Muscle of back (tissue), 11 donors: ENCODE data around the gene RAB2B. TPM values are rescaled to one million over a fixed set of nuclear protein-coding genes. Genes with fewer than 3 reads are reported as not detected.
"Not testable (repeated sequence)": the region's sequence is repeated elsewhere in the genome, so short reads cannot be mapped to it uniquely, and the experiment has no call there.

ENCODE experiments used
- DNase-seq, 3 donors: peaks; one replicate each; pipeline versions ENCODE4 v3.0.0 to v3.0.0-alpha.2; 2013
- polyA plus RNA-seq, 10 donors: library from polyadenylated mRNA; unstranded; fragments of 120-200 nt; gene quantifications; one replicate each; pipeline ENCODE4 v1.2.1, GENCODE V29; 2013; ENCODE audit not compliant: insufficient read length in 10 of 10

Gene RAB2B
- polyA plus RNA-seq, 10 donors = 19.0 to 29.2 (median 21.8) TPM

- no peak for DNase-seq
These were observed 18.4 kb upstream of the RAB2B start for GRCh38 chr14:21494902-21495762.

GRCh38 chr14:21486640-21487087 is 9.9 kb upstream of the RAB2B start:
- DNase-seq = peak in 1 of 3 donors; percentile 25

- no peak for DNase-seq
These were observed 235 bp downstream of the RAB2B start for GRCh38 chr14:21476523-21476924.

- DNase-seq = no peak
These were observed 814 bp downstream of the RAB2B start for GRCh38 chr14:21475767-21476522.

GRCh38 chr14:21467616-21468015 is 9.1 kb downstream of the RAB2B start:
- DNase-seq = peak in 2 of 3 donors; percentile 19 to 89

GRCh38 chr14:21455912-21456667 is 20.7 kb downstream of the RAB2B start, which contains the start of gene CHD8:
CHD8 (minus strand) TSS chr14:21456123; CDS start chr14:21431643, 24,480 bp downstream.
- peak; percentile 99 to 100 (median 100) for DNase-seq

- DNase-seq = no peak
These were observed 21.2 kb downstream of the RAB2B start for GRCh38 chr14:21455592-21455911.

GRCh38 chr14:21454843-21455544 is 21.8 kb downstream of the RAB2B start:
- DNase-seq = no peak

GRCh38 chr14:21449899-21450216 is 26.9 kb downstream of the RAB2B start:
- no peak for DNase-seq

- DNase-seq = not testable (repeated sequence)
These were observed 34.1 kb downstream of the RAB2B start for GRCh38 chr14:21442657-21443056.

GRCh38 chr14:21440859-21441258 is 35.9 kb downstream of the RAB2B start:
- no peak for DNase-seq

- DNase-seq = peak; percentile 100
These were observed 39.5 kb downstream of the RAB2B start for GRCh38 chr14:21437063-21437901.

GRCh38 chr14:21436567-21437062 is 40.1 kb downstream of the RAB2B start:
- DNase-seq = no peak

- DNase-seq = no peak
These were observed 45.6 kb downstream of the RAB2B start for GRCh38 chr14:21431126-21431525.

GRCh38 chr14:21428930-21429329 is 47.8 kb downstream of the RAB2B start:
- peak in 2 of 3 donors; percentile 22 to 32 for DNase-seq

- DNase-seq = no peak
These were observed 50.1 kb downstream of the RAB2B start for GRCh38 chr14:21426692-21427091.

GRCh38 chr14:21419528-21419927 is 57.2 kb downstream of the RAB2B start:
- no peak for DNase-seq

- no peak for DNase-seq
These were observed 61.4 kb downstream of the RAB2B start for GRCh38 chr14:21415329-21415728.

- DNase-seq = no peak
These were observed 62.6 kb downstream of the RAB2B start for GRCh38 chr14:21414137-21414631.
